GM12878 (cell line): ENCODE results near the gene EFHD2. TPM values are rescaled to one million over a fixed set of nuclear protein-coding genes. Genes with fewer than 3 reads are reported as not detected.

Experiments used
- ATAC-seq: fragments of 200-7000 bp; cut with Tn5 transposase; 3 replicates; pipeline ENCODE4 v1.9.1; 2020; ENCODE audit warnings: mild to moderate bottlenecking, moderate library complexity
- BruUV-seq: library from RNA; stranded (reverse); fragments of 400-500 nt; replicated peaks from 2 replicates; lab custom pipeline; 2021; lab: Mats Ljungman, UMichigan
- CTCF ChIA-PET: fragments of 300-600 bp; sonication (Branson Sonifier 250); formaldehyde crosslinking; extraction: SDS; loops from one replicate; lab custom pipeline; 2021; ENCODE audit warnings: inconsistent platforms; lab: Yijun Ruan, JAX
- POLR2A ChIA-PET: fragments of 350-600 bp; formaldehyde crosslinking; extraction: SDS; loops from one replicate; lab custom pipeline; 2021; ENCODE audit warnings: inconsistent platforms; lab: Charles Lee
- RAD21 ChIA-PET: fragments of 300-600 bp; sonication (Branson Sonifier 250); formaldehyde crosslinking; loops from one replicate; lab custom pipeline; 2023; ENCODE audit warnings: antibody characterized with exemption; ENCODE audit not compliant: unreplicated experiment; lab: Charles Lee
- SMC1A ChIA-PET: fragments of 300-600 bp; sonication (Branson Sonifier 250); formaldehyde crosslinking; loops from one replicate; lab custom pipeline; 2023; ENCODE audit not compliant: unreplicated experiment, uncharacterized antibody; lab: Charles Lee
- DNase-seq: peaks from one replicate; pipeline ENCODE4 v3.0.0-alpha.2; 2011; ENCODE audit warnings: low read depth, low spot score
- FAIRE-seq: peaks from 3 replicates; lab custom pipeline; 2011; peaks lifted over from hg19 to GRCh38; lab: Jason Lieb, UNC
- H2AFZ ChIP-seq: 2 replicates; pipeline ENCODE4 v1.6.0; 2011; ENCODE audit warnings: low read depth, low read length, control low read depth; ENCODE audit not compliant: control insufficient read depth
- H3K27ac ChIP-seq: 2 replicates; pipeline ENCODE4 v1.5.1; 2011; ENCODE audit warnings: control low read depth; ENCODE audit not compliant: control insufficient read depth, insufficient read depth
- H3K27me3 ChIP-seq, 2 experiments: replicated peaks in 1 of 2; 2 replicates each; pipeline versions ENCODE4 v1.6.0 to v1.6.1; 2011; ENCODE audit warnings: low read length in 1 of 2; ENCODE audit not compliant: control insufficient read depth in 2 of 2, insufficient read depth in 2 of 2
- H3K36me3 ChIP-seq, 2 experiments: 2 replicates each; pipeline ENCODE4 v1.5.1; 2011; ENCODE audit warnings: low read length in 1 of 2; ENCODE audit not compliant: control insufficient read depth in 2 of 2, insufficient read depth in 2 of 2
- H3K4me1 ChIP-seq: 2 replicates; pipeline ENCODE4 v1.6.1; 2011; ENCODE audit warnings: mild to moderate bottlenecking, low read length, moderate library complexity, mixed read lengths; ENCODE audit not compliant: control insufficient read depth, insufficient read depth
- H3K4me2 ChIP-seq: 2 replicates; pipeline ENCODE4 v1.6.0; 2011; ENCODE audit warnings: control low read depth; ENCODE audit not compliant: control insufficient read depth, insufficient read depth
- H3K4me3 ChIP-seq: fragments of 200-600 bp; sonication (generic); 2 replicates; pipeline ENCODE4 v1.5.1; 2016
- H3K79me2 ChIP-seq: 2 replicates; pipeline ENCODE4 v1.6.0; 2011; ENCODE audit warnings: low read length; ENCODE audit not compliant: control insufficient read depth, insufficient read depth
- H3K9ac ChIP-seq: 2 replicates; pipeline ENCODE4 v1.8.0; 2011; ENCODE audit warnings: low read length, control low read depth, mixed read lengths; ENCODE audit not compliant: control insufficient read depth, insufficient read depth
- H3K9me3 ChIP-seq: replicated peaks from 3 replicates; pipeline ENCODE4 v1.5.1; 2011; ENCODE audit warnings: mild to moderate bottlenecking, low read length; ENCODE audit not compliant: control insufficient read depth, insufficient read depth
- H4K20me1 ChIP-seq: 2 replicates; pipeline ENCODE4 v1.6.0; 2011; ENCODE audit not compliant: control insufficient read depth, insufficient read depth
- ATF3 ChIP-seq: IDR thresholded peaks from 2 replicates; pipeline ENCODE4 v1.6.1; 2011; ENCODE audit warnings: low read depth, mild to moderate bottlenecking, low read length, moderate library complexity, borderline replicate concordance; ENCODE audit errors: extremely low read depth
- CEBPZ ChIP-seq: fragments of 150-350 bp; IDR thresholded peaks from 2 replicates; pipeline ENCODE4 v1.6.1; 2016; ENCODE audit warnings: low read depth, low read length
- CHD1 ChIP-seq: IDR thresholded peaks from 2 replicates; pipeline ENCODE4 v1.6.1; 2012; ENCODE audit warnings: low read depth, low read length, improper control_type of control experiment
- ETV6 ChIP-seq, 2 experiments: fragments of 450-650 bp in 1 of 2; IDR thresholded peaks in 1 of 2; conservative IDR thresholded peaks in 1 of 2; 2 replicates each; pipeline ENCODE4 v1.6.1; 2014; ENCODE audit warnings: antibody characterized with exemption in 1 of 2, borderline replicate concordance in 1 of 2, low read depth in 1 of 2, mild to moderate bottlenecking in 1 of 2, moderate library complexity in 1 of 2
- IRF4 ChIP-seq: IDR thresholded peaks from 2 replicates; pipeline ENCODE4 v1.6.1; 2011; ENCODE audit warnings: low read depth, low read length
- PML ChIP-seq: IDR thresholded peaks from 2 replicates; pipeline ENCODE4 v1.6.1; 2012; ENCODE audit warnings: low read length, inconsistent platforms
- SP1 ChIP-seq: IDR thresholded peaks from one replicate; pipeline ENCODE4 v1.6.1; 2011; ENCODE audit warnings: low read depth, low read length
- TBL1XR1 ChIP-seq: IDR thresholded peaks from 2 replicates; pipeline ENCODE4 v1.6.1; 2012; ENCODE audit warnings: low read depth, low read length, improper control_type of control experiment
- WGBS: methylation state at CpG from one replicate; pipeline ENCODE4 v1.1.6; 2016; ENCODE audit warnings: low lambda C conversion rate; ENCODE audit not compliant: insufficient replicate concordance, insufficient coverage; ENCODE audit errors: missing lambda C conversion rate; 5-methylcytosine and 5-hydroxymethylcytosine counted together
- in situ Hi-C: fragments of 300-500 bp; cut with MboI; formaldehyde crosslinking; loops from 9 replicates; pipeline ENCODE4 v1.14.3; 2018; ENCODE audit warnings: mixed read lengths
- intact Hi-C: fragments of 100-400 bp; cut with micrococcal nuclease; formaldehyde crosslinking; loops from one replicate; pipeline ENCODE4 v1.14.2; 2022; ENCODE audit not compliant: unreplicated experiment
- polyA plus RNA-seq, 11 experiments: library from polyadenylated mRNA; depleted of rRNA in 4 of 11; unstranded in 6 of 11; stranded (reverse) in 5 of 11; fragments of >200 nt; fragmentation: Nextera tagmentation in 4 of 11; fragmentation: Illumina TruSeq in 1 of 11; extraction: Ambion mirVana in 4 of 11; extraction: Trizol in 1 of 11; gene quantifications; 1 replicate in 1 of 11; 2 replicates in 10 of 11; pipeline versions ENCODE4 v1.2.1 to v1.2.3, GENCODE V29; 2011 to 2016; ENCODE audit warnings: inconsistent platforms in 2 of 11, missing spikeins in 2 of 11, low read depth in 1 of 11
- total RNA-seq, 4 experiments: library from RNA; depleted of rRNA in 3 of 4; stranded (reverse); fragments of >200 nt in 3 of 4; fragmentation: Illumina TruSeq in 1 of 4; extraction: Trizol in 1 of 4; gene quantifications; 2 replicates each; pipeline versions ENCODE4 v1.2.1 to v1.2.3, GENCODE V29; 2013 to 2021

Gene EFHD2
- total and polyA plus RNA-seq, 10 of the 15 experiments (the other 5 are each of a cell fraction or from before 2014, with no cell fraction given), result 4.0 to 114 (median 66.1) TPM

- CTCF ChIA-PET, result interaction anchor here (1.6 kb wide), 2 partner anchors 8 to 117 kb away, joined by 4 to 6 read pairs; no protein-coding TSS in a partner anchor
- Histone ChIP-seq H3K27me3 (no peaks in the 10 kb centered on the region; a peak in 1 of 4 replicates), H3K4me1 (no peaks in the 10 kb centered on the region), H3K36me3 (no peaks in the 10 kb centered on the region), H3K79me2 (no peaks in the 10 kb centered on the region), H3K4me2 (no peak overlapping the region), H4K20me1 (no peaks in the 10 kb centered on the region), H2AFZ (no peak overlapping the region), H3K9ac (no peak overlapping the region), H3K4me3 (no peak overlapping the region), H3K9me3 (no peaks in the 10 kb centered on the region), H3K27ac (no peak overlapping the region)
- intact Hi-C loops, result no loop called here
- ATAC-seq (no peak), FAIRE-seq (no peak), DNase-seq (no peak)
- SMC1A ChIA-PET, result no interaction called here
- TF ChIP-seq IRF4 (no peak), ETV6 (conservative IDR thresholded peaks at IDR 0.05 in 1 of 2, IDR thresholded peaks at IDR 0.05 in 1 of 2; ENCODE audit: borderline replicate concordance in 1 of 2, low read depth in 1 of 2) (no peak), ATF3 (no peak), SP1 (no peak)
- RAD21 ChIA-PET, result no interaction called here
- POLR2A ChIA-PET, result no interaction called here
- 68% methylated on average over 11 of the region's 13 CpGs for WGBS
- no TSS peak for BruUV-seq
- in situ Hi-C loops, result no loop called here
Measured at GRCh38 chr1:15440357-15440756, 30.7 kb downstream of the EFHD2 start.

GRCh38 chr1:15441247-15441646 lies 31.6 kb downstream of the EFHD2 start:
- Histone ChIP-seq H4K20me1 (no peaks in the 10 kb centered on the region), H2AFZ (no peak overlapping the region), H3K4me3 (no peak overlapping the region), H3K4me2 (no peak overlapping the region), H3K9ac (no peak overlapping the region), H3K4me1 (no peaks in the 10 kb centered on the region), H3K27me3 (no peaks in the 10 kb centered on the region; a peak in 1 of 4 replicates), H3K79me2 (no peaks in the 10 kb centered on the region), H3K36me3 (no peaks in the 10 kb centered on the region), H3K27ac (no peak overlapping the region), H3K9me3 (no peaks in the 10 kb centered on the region)
- 73% methylated on average over 6 of the region's 6 CpGs for WGBS
- no peak for DNase-seq
- ChIA-PET CTCF (interaction anchor here (0.7 to 1.6 kb wide), 5 partner anchors 9 to 118 kb away, joined by 3 to 6 read pairs (median 4); no protein-coding TSS in a partner anchor), SMC1A (interaction anchor here (0.7 to 1.6 kb wide), 3 partner anchors 10 to 336 kb away, joined by 4 to 6 read pairs (median 5); no protein-coding TSS in a partner anchor), RAD21 (no interaction called here), POLR2A (interaction anchor here (0.7 to 1.1 kb wide), 2 partner anchors 10 to 38 kb away, joined by 3 read pairs; no protein-coding TSS in a partner anchor)
- FAIRE-seq, result no peak
- in situ Hi-C loops, result no loop called here
- TF ChIP-seq CEBPZ (no peak), TBL1XR1 (no peak), CHD1 (no peak), PML (no peak)
- intact Hi-C loops, result no loop called here
- ATAC-seq, result no peak
- no TSS peak for BruUV-seq
